Activated CD8-positive, alpha-beta memory T cell treated with anti-CD3 and anti-CD28 coated beads, Interleukin-2, amount 50 U/mL, for 1 hour (primary cell): ENCODE data around the gene RAB3C.

Experiments used
- DNase-seq: peaks from one replicate; pipeline ENCODE4 v3.0.0-alpha.2; 2020; ENCODE audit errors: extremely low read depth

Gene RAB3C

GRCh38 chr5:58827463-58827862 lies 244.6 kb downstream of the RAB3C start:
- no peak for DNase-seq

GRCh38 chr5:58828258-58828657 lies 245.4 kb downstream of the RAB3C start:
- no peak for DNase-seq

DNA sequence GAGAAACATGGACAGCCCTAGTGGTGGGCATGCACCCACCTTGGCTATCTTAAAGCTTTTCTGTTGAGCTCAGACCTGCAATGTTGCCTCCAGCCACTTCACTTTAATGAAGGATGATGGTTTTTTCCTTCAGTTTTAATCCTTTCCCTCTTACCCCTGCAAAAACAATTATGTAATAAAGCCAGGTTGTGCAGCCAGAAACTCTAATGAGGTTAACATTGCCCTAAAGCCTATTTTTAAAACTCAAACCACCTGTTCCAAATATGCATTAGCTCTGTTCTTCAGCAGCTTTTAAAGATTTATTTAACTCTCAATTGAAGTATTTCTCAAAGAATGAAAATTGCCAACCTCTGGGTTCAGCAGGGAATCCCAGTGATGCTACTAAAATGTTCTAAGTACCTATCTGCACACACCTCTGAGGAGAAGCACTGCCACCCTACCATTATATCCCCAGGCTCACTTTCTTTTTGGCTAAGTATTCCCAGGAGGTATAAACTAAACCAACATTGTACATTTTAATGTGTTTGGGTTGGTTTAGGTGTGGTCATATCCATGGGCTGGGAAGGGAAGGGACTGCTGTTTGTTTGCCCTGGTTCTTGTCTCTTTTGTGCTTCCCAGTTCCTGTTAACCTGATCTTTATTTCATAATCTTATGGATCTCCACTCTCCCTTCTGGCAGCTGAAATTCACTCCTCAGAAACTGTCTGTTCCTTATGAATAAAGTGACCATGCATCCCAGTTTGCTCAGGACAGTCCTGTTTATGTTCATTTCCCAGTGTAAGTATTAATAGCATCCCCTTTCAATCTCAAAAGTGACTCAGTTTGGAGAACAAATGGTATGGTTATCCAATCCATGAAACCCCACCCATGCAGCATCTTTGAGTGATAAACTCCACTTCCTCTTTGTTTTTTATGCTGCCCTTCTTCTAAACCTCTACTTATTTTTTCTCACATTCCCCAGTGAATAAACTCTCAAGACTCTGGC lies 251.7 kb downstream of the RAB3C start:
- DNase-seq: no peak

DNA sequence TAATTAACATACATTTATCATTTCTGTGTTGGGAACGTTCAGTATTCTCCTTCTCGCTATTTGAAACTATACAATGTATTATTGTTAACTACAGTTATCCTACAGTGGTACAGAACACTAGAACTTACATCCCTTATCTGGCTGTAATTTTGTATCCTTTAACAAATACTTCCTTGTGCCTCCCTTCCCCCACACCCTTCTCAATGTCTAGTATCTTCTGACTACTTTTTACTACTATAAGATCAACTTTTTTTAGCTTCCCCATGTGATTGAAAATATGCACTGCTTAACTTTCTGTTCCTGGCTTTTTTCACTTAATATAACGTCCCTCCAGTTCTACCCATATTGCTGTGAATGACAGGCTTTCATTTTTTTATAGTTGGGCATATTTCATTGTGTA lies 253.5 kb downstream of the RAB3C start:
- no peak for DNase-seq

DNA sequence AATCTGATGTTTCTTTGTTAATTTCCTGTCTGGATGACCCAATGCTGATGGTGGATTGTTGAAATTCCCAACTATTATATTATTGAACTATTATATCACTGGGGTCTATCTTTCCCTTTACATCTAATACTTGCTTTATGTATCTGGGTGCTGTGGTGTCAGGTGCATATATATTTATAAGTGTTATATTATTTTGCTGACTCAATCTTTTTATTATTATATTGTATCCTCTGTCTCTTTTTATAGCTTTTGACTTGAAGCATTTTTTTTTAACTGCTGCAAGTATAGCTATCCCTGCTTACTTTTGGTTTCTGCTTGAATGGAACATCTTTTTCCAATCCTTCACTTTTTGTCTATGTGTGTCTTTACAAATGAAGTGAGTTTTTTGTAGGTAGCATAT lies 255.9 kb downstream of the RAB3C start:
- no peak for DNase-seq

DNA sequence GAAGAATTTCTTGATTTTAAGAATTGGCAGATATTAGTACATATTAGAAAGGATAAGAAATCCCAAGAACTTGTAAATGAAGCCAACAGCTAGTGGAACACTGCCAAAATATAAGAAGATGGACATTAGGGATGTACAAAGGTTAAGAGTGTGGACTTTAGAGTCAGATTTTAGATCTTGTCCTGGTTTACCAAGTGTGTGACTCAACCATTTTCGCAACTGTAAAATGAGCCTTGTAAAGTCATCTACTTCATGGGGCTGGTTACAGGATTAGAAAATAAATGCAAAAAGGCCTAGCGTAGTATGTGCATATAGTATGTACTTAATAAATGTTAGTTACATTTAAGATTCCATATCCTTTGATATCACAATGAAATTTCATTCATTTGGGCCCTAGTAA lies 260.0 kb downstream of the RAB3C start:
- no peak for DNase-seq

DNA sequence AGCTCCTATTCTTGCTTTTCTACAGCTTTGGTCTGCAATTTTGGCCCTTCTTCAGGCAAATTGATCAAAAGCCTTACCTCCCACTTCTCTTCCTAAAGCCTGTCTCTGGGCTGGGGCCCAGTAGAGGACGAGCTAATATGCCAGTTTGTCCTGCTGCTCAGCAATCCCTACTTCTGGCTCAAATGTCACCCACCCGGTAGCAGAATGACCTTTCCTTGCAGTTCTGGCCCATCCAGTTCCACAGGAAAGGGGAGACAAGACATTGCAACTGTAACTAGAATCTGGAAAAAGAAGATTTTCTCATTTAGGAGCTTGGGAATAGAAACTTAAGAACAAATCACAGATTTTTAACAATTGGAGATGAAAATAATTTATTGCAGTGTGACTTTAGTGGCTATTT lies 261.5 kb downstream of the RAB3C start:
- no peak for DNase-seq

DNA sequence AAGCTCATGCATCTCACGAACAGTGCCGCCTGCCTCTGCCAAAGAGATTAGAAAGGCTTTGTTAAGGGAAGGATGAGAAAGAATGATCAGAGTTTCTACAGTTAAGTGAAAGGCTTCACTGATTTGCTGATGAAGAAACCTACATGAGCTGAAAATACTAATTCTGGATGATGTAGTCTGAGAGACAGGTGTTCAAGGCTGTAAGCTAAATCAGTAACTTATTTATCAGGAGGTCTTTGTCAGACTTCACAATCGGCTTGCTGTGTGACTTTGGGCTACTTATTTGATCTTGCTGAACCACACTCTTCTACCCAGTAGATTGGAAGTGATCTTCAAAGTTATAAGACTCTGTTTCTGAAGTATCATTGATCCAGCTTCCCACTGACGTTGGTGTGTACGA lies 264.2 kb downstream of the RAB3C start:
- DNase-seq: no peak

- no peak for DNase-seq
Measured at GRCh38 chr5:58849223-58849622, 266.3 kb downstream of the RAB3C start.

DNA sequence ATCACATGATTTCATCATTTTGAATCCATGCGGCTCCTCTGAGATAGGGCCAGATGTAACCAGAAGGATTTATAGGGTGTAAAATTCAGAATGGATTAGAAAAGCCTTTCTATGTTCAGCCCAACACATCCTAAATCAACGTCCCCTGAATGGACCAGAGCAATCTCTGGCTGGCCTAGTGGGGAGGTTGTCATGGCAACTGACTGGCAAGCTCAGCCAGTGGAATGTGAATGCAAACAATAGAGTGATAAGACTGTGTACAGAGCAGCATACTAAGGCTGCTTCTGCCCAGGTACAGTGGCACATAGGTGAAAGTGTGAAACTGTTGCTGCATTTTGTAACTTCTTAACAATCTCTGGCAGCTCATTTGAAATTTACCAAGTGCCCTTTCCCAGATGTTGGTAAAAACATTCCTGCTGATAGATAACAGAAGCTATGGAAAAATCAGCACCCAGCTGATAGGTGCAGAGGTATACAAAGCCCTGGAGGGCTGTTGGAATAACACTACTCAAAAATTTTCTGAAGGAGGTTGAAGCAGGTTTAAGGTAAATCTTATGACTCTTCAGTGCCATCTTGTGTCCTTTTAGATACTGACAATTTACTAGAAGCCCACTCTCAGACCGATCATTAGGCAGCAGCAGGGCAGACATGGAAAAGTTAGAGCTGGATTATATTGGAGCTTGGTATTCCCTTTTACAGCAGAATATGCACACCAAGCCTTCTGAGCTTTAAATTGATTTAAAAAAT lies 267.2 kb downstream of the RAB3C start:
- DNase-seq: no peak

DNA sequence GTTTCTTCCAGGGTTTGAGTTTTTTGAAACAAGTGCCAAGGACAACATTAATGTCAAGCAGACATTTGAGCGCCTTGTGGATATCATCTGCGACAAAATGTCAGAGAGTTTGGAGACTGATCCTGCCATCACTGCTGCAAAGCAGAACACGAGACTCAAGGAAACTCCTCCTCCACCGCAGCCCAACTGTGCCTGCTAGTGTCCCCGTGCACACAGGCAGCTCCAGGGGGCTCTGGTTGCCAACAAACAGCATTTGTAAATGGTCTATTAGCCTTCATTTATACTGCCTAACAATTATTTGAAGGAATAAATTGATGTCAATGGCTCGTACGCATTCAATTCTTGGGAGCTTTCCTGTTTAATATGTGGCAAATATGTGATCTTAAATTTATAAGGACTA lies 268.3 kb downstream of the RAB3C start:
- no peak for DNase-seq

DNA sequence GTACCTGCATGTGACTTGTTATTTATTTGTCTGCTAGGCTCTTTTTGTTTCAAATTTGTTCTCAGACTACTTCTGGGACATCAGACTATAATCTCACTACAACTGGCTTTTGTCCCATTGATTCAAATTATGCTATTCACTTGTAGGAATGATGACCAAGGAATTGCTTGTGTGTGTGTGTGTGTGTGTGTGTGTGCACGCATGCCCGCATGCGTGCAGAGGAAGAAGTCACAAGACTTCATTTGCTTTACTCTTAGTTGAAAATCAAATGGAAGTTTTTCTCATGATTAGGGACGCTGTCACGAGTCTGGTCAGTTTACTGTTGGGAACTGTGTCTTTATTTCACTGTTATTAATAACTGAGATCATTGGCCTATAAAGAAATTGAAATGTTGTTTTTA lies 268.7 kb downstream of the RAB3C start:
- no peak for DNase-seq

DNA sequence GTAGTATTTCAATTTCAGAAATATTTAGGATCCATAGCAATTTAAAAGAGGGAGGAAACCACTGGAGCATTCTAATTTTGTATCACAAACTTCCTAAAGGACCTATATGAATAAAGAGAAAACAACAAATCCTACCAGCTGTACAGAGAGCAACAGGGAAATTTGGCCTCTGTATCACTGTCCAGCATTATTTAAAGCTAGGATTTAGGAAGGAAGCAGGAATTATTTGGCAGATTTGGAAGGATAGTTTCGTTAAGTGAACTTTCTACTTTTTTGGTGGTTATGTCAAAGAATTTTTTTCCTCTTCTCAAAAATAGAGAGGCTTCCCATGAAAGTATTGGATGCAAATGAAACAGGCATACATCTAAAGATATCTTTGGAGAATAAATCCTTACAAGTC lies 269.7 kb downstream of the RAB3C start:
- DNase-seq: no peak

DNA sequence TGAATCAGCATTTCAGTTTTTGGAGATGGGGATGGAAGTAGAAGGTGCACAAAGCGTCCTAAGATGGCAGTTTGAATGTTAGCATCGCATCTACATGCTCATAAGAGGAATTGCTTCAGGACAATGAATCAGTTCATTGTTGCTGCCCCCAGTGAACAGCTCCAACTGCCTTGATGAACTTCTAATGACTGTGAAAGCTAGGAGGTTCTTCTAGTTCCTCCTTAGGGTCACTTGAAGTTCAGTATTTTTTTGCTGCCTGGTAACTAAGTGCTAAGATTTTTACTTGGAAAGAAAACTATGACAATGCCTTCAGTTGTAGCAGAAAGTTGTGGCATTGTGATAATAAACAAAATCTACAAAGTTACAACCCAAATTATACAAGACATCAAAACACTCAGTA lies 271.6 kb downstream of the RAB3C start:
- no peak for DNase-seq

- no peak for DNase-seq
Measured at GRCh38 chr5:58855851-58856739, 273.2 kb downstream of the RAB3C start.

DNA sequence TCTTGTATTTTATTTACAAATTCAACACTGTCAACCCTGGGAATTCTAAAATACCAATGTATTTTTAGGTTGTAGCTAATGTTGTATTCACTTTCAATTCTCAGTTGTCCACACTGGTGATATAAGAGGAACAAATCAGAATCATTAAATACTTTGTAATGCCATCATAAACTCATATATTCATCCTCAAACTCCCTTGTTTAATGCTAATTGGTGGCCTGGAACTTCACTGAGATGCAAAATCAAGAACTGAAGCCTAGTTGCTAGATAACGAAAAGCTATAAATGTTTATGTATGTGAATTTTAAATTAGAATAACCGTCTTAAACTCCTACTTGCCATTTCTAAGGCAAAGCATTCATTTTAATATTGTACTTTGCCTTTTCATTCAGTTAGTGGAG lies 274.7 kb downstream of the RAB3C start:
- no peak for DNase-seq

DNA sequence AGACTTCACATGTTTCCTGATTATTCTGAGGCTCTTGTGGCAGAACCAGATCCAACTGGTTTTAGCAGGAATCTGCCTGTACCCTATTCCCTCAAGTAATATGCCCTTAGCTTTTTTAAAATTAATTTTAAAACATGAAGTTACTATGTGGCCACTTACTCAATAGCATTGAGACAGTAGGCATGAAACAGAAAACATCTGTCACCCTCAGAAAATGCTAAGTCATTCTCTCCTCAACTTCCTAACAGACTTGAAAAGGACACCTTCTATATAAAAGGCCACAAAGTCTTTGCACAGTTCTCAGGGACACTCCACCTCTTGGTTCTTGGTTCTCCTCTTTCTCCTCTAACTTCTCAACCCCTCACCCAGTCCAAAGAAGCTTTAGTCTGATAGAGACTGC lies 277.8 kb downstream of the RAB3C start:
- DNase-seq: no peak

DNA sequence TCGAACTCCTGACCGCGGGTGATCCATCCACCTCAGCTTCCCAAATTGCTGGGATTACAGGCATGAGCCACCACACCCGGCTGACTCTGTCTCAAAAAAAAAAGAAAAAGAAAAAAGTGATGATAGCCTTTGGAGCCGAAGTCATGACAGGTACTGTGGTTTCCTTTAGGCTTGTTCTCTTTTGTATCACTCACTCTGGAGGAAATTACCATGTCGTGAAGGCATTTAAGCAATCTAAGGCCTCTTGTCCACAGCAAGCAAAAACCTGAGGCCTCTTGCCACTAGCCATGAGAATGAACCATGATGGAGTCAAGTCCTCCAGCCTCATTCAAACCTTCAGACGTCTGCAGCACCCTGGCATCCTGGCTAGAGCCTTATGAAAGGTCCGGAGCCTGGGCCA lies 286.1 kb downstream of the RAB3C start:
- no peak for DNase-seq

- DNase-seq: no peak
Measured at GRCh38 chr5:58871648-58872242, 288.9 kb downstream of the RAB3C start.

- DNase-seq: no peak
Measured at GRCh38 chr5:58872670-58873273, 289.9 kb downstream of the RAB3C start.

GRCh38 chr5:58875599-58875998 lies 292.7 kb downstream of the RAB3C start:
- DNase-seq: no peak
